Measurements from ENCODE around the gene COL4A5.

Gene COL4A5

GRCh38 chrX:108641589-108642272 lies 202.1 kb downstream of the COL4A5 start:
- no peak for DNase-seq (ENCODE audit: low read depth)

GRCh38 chrX:108642273-108642628 lies 202.6 kb downstream of the COL4A5 start:
- DNase-seq (ENCODE audit: low read depth): no peak

- DNase-seq (ENCODE audit: low read depth): no peak
Measured at GRCh38 chrX:108664701-108665100, 225.1 kb downstream of the COL4A5 start.

GRCh38 chrX:108666101-108666500 lies 226.5 kb downstream of the COL4A5 start:
- DNase-seq (ENCODE audit: low read depth): no peak

- DNase-seq (ENCODE audit: low read depth): no peak
Measured at GRCh38 chrX:108671526-108671925, 231.9 kb downstream of the COL4A5 start.

- DNase-seq (ENCODE audit: low read depth): no peak
Measured at GRCh38 chrX:108696690-108697089, 257.1 kb downstream of the COL4A5 start.

GRCh38 chrX:108699368-108699767 lies 259.7 kb downstream of the COL4A5 start:
- no peak for DNase-seq (ENCODE audit: low read depth)

GRCh38 chrX:108701633-108702032 lies 262.0 kb downstream of the COL4A5 start:
- DNase-seq (ENCODE audit: low read depth): no peak

- no peak for DNase-seq (ENCODE audit: low read depth)
Measured at GRCh38 chrX:108702530-108702929, 262.9 kb downstream of the COL4A5 start.

GRCh38 chrX:108704839-108705238 lies 265.2 kb downstream of the COL4A5 start:
- DNase-seq (ENCODE audit: low read depth): no peak

GRCh38 chrX:108712886-108713285 lies 273.2 kb downstream of the COL4A5 start:
- no peak for DNase-seq (ENCODE audit: low read depth)

GRCh38 chrX:108722561-108722960 lies 282.9 kb downstream of the COL4A5 start:
- no peak for DNase-seq (ENCODE audit: low read depth)

- DNase-seq (ENCODE audit: low read depth): no peak
Measured at GRCh38 chrX:108726748-108727147, 287.1 kb downstream of the COL4A5 start.

- no peak for DNase-seq (ENCODE audit: low read depth)
Measured at GRCh38 chrX:108731153-108731552, 291.5 kb downstream of the COL4A5 start.

GRCh38 chrX:108732630-108733321 lies 293.1 kb downstream of the COL4A5 start:
- DNase-seq (ENCODE audit: low read depth): no peak

- DNase-seq (ENCODE audit: low read depth): no peak
Measured at GRCh38 chrX:108734426-108734825, 294.8 kb downstream of the COL4A5 start.

GRCh38 chrX:108735091-108735678 lies 295.5 kb downstream of the COL4A5 start:
- no peak for DNase-seq (ENCODE audit: low read depth)

- DNase-seq (ENCODE audit: low read depth): no peak
Measured at GRCh38 chrX:108735679-108736508, 296.3 kb downstream of the COL4A5 start.

GRCh38 chrX:108736509-108737479 lies 297.2 kb downstream of the COL4A5 start, which contains the start of gene IRS4:
Gene IRS4, minus strand, starts transcription at chrX:108736563.
- no peak for DNase-seq (ENCODE audit: low read depth)

GRCh38 chrX:108737754-108738153 lies 298.1 kb downstream of the COL4A5 start:
- no peak for DNase-seq (ENCODE audit: low read depth)

- no peak for DNase-seq (ENCODE audit: low read depth)
Measured at GRCh38 chrX:108740299-108740774, 300.7 kb downstream of the COL4A5 start.
